Stimulated activated CD8-positive, alpha-beta memory T cell treated with anti-CD3 and anti-CD28 coated beads, Interleukin-15, amount 100 ng/mL, for 1 hour (primary cell): ENCODE measurements around the gene NHERF2.

Source experiments
- DNase-seq: peaks from one replicate; pipeline ENCODE4 v3.0.0-alpha.2; 2020; ENCODE audit warnings: low read depth

NHERF2 gene

DNA sequence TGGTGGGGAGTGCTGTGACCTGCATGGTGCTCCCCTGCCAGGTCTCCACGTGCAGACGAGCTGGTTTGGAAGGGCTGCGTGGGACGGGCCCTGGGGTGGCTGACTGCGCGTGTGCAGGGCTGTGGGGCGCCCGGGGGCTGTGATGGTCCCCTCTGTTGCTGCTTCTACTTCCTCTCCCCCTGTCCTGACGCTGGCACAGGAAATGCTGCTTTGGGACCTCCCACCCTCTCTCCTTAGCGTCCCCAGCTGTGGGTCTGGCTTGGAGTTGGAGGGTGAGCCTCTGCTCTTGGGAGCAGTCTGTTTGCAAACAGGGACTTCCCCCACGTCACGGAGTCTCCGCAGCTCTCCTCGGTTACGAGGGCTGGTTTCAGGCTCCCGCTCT lies 56.3 kb downstream of the NHERF2 start:
- no peak for DNase-seq

DNA sequence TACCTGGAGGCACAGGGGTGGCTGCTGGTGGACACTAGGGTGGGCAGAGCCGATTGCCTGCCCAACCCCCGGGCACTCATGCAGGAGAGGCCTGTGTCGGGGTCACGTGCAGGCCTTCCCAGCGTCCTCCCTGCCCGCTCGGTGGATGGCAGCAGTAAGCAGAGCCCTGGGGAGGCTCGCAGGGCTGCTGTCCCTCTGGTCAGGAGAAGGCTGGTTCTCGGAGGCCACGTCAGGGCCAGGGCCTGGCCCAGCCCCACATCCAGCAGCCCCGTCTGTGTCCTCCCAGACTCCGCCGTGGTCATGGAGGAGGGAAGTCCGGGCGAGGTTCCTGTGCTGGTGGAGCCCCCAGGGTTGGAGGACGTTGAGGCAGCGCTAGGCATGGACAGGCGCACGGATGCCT lies 56.7 kb downstream of the NHERF2 start:
- DNase-seq: no peak

DNA sequence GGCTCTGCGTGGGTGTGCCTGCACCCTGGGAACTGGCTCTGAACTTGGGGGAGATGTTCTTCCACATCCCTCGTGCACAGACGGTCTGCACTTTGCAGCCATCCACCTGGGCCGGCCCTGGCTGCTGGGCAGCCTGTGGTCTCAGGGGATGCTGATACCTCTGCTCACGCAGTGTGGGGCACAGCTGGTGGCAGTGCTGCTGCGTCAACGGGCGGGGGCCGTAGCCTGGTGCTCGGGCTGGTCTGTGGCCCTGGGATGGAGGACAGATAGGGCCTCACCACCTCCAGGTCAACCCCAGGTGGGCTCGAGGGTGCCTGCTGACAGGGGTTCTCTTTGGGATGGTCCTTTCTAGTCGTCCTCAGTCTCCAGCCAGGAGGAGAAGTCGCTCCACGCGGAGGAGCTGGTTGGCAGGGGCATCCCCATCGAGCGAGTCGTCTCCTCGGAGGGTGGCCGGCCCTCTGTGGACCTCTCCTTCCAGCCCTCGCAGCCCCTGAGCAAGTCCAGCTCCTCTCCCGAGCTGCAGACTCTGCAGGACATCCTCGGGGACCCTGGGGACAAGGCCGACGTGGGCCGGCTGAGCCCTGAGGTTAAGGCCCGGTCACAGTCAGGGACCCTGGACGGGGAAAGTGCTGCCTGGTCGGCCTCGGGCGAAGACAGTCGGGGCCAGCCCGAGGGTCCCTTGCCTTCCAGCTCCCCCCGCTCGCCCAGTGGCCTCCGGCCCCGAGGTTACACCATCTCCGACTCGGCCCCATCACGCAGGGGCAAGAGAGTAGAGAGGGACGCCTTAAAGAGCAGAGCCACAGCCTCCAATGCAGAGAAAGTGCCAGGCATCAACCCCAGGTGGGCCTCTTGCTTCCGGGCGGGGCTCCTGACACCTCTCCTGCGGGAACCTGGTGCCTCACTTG lies 57.4 kb downstream of the NHERF2 start:
- no peak for DNase-seq

DNA sequence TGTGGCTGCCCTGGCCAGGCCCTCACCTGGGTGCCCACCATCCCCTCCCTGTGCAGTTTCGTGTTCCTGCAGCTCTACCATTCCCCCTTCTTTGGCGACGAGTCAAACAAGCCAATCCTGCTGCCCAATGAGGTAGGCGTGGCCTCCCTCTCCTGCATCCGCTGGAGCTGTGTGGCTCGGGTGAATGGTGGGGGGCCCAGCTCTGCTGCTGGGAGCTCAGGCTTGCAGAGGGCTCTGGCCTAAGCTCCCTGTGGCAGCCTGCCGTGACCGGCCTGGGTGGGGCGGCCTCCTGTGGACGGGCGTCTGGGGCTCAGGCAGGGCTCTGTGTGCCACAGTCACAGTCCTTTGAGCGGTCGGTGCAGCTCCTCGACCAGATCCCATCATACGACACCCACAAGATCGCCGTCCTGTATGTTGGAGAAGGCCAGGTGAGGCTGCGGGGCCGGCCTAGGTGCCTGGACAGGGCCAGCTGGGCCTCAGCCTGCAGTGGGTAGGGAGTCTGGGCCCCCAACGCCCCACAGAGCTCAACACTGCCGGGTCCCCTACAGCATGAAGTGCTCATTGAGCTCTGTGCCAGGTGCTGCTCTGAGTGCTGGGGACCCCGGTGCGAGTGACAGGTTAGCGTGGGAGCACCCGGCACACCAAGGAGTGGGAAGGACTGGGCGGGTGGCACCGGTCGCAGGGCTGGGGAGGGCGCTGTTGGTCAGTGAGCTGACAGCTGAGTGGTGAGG lies 58.4 kb downstream of the NHERF2 start:
- no peak for DNase-seq

DNA sequence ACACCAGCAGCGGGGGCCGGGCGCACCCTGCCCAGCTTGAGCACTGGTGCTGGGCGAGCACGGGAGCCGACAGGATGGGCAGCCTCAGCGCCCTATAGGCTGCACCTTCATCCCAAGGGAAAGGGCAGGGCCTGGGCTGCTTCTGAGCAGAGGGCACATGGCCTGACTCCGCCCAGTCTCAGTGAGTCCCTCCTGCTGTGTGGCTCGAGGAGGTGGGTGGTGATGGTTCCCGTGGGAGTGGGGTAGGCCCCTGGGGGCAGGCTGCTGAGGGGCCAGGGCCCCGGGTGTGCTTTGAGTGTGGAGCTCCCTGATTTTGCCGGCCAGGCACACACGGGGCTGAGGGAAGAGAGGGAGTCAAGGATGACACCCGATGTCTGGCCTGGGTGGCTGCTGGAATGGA lies 59.0 kb downstream of the NHERF2 start:
- no peak for DNase-seq

DNA sequence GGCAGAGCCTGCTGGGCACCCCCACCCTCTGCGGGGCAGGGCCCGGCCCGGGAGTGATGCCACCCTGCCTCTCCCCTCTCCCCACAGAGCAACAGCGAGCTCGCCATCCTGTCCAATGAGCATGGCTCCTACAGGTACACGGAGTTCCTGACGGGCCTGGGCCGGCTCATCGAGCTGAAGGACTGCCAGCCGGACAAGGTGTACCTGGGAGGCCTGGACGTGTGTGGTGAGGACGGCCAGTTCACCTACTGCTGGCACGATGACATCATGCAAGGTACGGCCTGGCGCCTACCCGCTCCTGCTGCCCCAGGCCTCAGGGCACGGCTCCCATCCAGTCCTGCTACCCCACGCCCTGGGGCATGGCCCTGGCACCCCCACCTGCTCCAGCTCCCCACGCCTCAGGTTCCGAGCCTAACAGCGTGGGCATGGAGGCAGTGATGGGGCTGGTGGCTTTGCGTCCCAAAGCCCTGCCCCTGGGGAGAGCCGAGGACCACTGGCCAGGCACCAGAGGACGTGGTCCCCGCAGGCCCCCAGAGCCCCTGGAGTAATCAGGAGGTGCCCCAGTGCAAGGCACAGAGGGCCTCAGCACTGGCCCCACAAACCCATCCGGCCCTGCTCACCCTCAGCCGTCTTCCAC lies 59.5 kb downstream of the NHERF2 start:
- DNase-seq: no peak

DNA sequence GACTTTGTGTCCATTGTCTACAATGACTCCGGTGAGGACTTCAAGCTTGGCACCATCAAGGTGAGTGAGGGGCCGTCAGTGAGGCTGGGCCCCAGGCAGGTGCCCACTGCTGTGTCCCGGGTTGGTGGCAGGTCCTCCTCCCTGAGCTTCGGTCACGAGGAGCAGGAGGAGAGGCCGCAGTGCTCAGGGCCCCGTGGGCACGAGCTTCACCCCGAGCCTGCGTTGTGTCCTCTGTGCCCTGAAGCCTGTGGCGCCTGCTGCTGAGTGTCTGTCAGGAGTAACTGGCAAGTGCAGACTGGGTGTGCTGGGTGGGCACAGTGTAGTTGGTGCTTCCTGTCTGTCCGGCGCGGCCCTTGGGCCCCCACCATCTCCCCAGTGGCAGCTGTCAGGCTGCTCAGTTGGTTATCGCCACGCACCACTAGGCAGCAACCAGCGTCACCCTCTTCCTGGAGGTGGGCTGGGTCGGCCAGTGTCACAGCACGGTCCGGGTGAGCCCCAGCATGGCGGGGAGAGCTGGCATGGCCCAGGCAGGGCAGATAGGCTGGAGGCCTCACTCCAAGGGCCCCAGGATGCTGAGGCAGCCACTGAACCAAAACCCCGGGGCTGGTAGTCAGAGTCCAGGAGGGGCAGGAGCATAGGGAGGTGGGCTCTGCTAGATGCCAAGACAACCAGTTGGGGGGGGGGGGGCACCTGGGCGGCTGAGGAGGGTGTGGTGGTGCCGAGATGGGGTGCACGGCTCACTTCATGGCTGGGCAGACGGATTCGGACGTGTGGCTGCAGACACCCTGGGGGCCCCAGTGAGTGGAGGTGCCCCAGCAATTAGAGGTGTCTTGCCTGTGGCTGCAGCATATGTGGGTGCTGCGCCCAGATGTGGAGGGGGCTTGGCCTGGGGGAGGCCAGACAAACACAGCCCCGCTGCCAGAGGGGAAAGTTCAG lies 60.4 kb downstream of the NHERF2 start:
- DNase-seq: no peak

DNA sequence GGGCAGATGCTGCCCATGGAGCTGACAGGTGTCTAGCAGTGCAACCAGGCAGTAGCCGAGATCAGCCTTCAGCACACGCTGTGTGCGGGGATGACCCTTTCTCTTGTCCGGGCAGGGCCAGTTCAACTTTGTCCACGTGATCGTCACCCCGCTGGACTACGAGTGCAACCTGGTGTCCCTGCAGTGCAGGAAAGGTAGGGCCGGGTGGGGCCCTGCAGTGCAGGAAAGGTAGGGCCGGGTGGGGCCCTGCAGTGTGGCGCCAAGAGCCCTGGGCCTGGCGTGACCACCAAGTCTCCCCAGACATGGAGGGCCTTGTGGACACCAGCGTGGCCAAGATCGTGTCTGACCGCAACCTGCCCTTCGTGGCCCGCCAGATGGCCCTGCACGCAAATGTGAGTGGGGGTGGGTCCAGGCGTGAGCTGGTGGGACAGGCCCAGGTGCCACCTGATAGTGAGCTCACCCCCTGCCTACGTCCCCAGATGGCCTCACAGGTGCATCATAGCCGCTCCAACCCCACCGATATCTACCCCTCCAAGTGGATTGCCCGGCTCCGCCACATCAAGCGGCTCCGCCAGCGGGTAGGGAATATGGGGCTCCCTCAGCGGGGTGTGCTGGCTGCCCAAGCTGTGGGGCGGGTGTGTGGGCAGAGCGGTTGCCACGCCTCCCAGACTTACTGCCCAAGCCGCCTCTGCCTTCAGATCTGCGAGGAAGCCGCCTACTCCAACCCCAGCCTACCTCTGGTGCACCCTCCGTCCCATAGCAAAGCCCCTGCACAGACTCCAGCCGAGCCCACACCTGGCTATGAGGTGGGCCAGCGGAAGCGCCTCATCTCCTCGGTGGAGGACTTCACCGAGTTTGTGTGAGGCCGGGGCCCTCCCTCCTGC lies 61.3 kb downstream of the NHERF2 start:
- no peak for DNase-seq
